Cardiac fibroblast (primary cell): ENCODE data around the gene SLC26A9.
A peak's percentile ranks its signal among the peaks of the same experiment; 100 is the strongest.

Experiments
- DNase-seq, 2 donors: peaks; one replicate each; pipeline versions ENCODE4 v3.0.0 to v3.0.0-alpha.2; 2010; ENCODE audit warnings: low read depth in 2 of 2
- H3K4me3 ChIP-seq, 2 donors: replicated peaks in 1 of 2; 1 replicate in 1 of 2; 2 replicates in 1 of 2; pipeline ENCODE4 v1.5.1; 2011; ENCODE audit warnings: low read depth in 2 of 2, low read length in 2 of 2, mild to moderate bottlenecking in 2 of 2, moderate library complexity in 1 of 2
- CTCF ChIP-seq: IDR thresholded peaks from one replicate; pipeline ENCODE4 v1.5.1; 2011; ENCODE audit warnings: low read depth, mild to moderate bottlenecking, low read length, inconsistent platforms

The SLC26A9 gene

GRCh38 chr1:205934788-205935187, 8.5 kb downstream of the SLC26A9 start:
- TF ChIP-seq CTCF: no peak
- H3K4me3 ChIP-seq: no peak overlapping the region
- no peak for DNase-seq

GRCh38 chr1:205933671-205934618, 9.3 kb downstream of the SLC26A9 start:
- no peak for TF ChIP-seq CTCF

GRCh38 chr1:205932776-205933175, 10.5 kb downstream of the SLC26A9 start:
- DNase-seq: no peak
- H3K4me3 ChIP-seq: no peak overlapping the region
- no peak for TF ChIP-seq CTCF

More at GRCh38 chr1:205933671-205934618, 9.3 kb downstream of the SLC26A9 start:
- H3K4me3 ChIP-seq: no peak overlapping the region
- DNase-seq: peak; percentile 63 to 88

GRCh38 chr1:205930799-205931281, 12.4 kb downstream of the SLC26A9 start:
- peak in 1 of 2 donors; percentile 76 for DNase-seq
- H3K4me3 ChIP-seq: no peak overlapping the region
- TF ChIP-seq CTCF: no peak

- no peak overlapping the region for H3K4me3 ChIP-seq
- no peak for TF ChIP-seq CTCF
- no peak for DNase-seq
These were observed 13.1 kb downstream of the SLC26A9 start for GRCh38 chr1:205930195-205930577.

- no peak for DNase-seq
- no peak overlapping the region for H3K4me3 ChIP-seq
These were observed 13.6 kb downstream of the SLC26A9 start for GRCh38 chr1:205929496-205930194.

More at GRCh38 chr1:205929496-205930194, 13.6 kb downstream of the SLC26A9 start:
- no peak for TF ChIP-seq CTCF
